ENCODE data around the gene FBXO7. TPM values are rescaled to one million over a fixed set of nuclear protein-coding genes. Genes with fewer than 3 reads are reported as not detected.
A peak's percentile ranks its signal among the peaks of the same experiment; 100 is the strongest.
"Not testable (repeated sequence)": the region's sequence is repeated elsewhere in the genome, so short reads cannot be mapped to it uniquely, and the experiment has no call there.

FBXO7 gene
- 80.6 TPM for polyA plus RNA-seq (2013, experiment 1 of 2; ENCODE audit: insufficient read length)
- polyA plus RNA-seq (2013, experiment 2 of 2; ENCODE audit: insufficient read length), result 78.3 TPM

GRCh38 chr22:32474635-32475467 is at the start of gene FBXO7:
Gene FBXO7 (plus strand): TSS chr22:32474811. CDS start chr22:32475003, 192 bp downstream.
- DNase-seq, result peak; percentile 94

DNA sequence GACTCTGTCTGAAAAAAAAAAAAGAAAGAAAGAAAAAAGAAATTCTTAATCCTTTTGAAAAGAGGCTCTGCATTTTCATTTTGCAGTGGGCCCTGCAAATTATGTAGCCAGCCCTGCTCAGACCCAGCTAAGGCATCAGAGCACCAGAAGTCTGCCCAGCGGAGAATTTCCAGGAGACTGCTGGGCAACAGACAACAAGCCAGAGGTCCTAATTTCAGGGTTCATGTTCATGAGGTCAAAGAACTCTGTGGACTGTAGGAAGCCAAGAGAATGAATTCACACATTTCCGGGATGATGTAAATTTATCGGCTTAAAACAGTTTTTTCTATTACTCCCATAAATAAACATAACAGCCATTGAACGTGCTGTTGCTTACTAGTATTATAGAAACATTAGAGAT is 47.7 kb upstream of the FBXO7 start:
- no peak for DNase-seq

DNA sequence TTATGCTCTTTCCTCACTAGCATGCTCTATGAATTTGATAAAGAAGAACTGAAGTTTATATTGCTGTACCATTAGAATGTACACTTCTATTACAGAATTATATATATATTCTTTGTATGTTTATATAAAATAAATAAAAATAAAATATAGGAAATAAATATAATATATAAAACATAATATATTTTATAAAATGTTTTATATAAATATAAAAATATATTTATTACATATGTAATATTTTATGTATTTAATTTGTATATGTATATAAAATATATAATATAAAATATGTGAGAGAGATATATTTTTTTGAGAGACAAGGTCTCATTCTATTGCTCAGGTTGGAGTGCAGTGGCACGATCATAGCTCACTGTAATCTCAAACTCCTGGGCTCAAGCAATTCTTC is 44.3 kb upstream of the FBXO7 start:
- DNase-seq, result no peak

DNA sequence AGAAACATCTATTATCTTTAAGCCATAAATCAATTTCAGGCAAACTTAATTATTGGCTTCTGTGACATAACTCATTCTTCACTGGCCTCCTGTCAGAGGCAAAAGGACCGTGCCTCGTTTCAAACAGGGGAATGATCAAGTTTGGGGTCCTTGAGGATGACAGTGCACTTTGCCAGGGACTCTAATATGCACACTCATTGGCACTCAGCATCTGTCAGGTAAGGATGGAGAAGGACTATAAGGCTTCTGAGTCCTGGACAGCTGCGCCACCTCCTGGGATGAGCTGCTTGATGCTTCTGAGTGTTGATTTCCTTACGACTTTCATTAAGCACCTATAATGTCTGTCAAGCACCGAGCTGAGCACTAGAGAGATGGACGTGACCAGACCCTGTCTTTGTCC is 30.5 kb upstream of the FBXO7 start:
- no peak for DNase-seq

GRCh38 chr22:32446321-32446720 is 28.3 kb upstream of the FBXO7 start:
- no peak for DNase-seq

DNA sequence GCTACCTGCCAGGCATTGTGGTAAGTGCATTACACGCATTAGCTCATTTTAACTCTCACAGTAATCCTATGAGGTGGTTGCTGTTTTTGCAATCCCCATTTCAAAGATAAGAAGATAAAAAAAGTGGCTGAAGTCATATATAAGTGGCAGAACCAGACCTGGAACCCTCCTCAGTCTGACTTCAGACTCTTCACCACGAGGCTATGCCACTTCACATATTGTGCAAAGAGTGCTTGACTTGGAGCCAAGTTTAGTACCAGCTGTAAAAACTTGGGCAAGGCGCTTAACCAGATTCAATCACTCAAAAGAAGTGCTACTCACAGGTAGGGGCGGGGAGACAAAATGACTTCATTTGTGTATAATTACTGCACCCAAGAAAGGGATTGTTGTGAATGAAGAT is 25.6 kb upstream of the FBXO7 start:
- DNase-seq, result no peak

DNA sequence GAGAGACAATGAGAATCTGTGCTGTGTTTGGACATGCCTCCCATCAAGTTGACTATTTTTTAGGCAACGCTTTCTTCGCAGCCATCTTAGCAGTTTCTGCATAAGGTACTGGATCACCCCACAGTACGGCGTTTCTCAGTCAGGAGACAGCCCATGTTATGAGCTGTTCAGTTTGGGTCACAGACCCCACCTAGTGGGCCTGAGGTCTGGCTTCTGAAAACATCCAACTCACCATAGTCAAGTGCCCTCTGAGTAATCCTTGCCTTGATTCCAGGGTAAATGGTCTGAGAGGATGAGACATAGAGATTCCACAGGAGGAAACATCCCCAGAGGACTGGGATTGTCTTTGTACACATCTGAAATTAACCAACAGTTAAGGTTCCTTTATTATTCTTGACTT is 17.6 kb upstream of the FBXO7 start:
- DNase-seq, result no peak

GRCh38 chr22:32462452-32462851 is 12.2 kb upstream of the FBXO7 start:
- DNase-seq, result no peak

DNA sequence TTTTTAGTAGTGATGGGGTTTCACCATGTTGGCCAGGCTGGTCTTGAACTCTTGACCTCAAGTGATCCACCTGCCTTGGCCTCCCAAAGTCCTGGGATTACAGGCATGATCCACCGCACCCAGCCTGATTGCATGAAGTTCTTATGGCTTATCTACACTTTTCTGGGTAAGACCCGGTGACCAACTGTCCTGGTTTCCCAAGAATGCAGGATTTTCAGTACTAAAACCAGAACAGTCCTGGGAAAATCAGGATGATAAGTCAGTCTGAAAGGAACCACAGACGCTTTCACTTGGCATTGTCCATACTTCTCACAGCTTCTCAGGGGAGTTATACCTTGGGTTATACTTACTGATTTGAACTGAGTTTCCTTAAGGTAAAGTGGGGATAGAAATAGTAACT is 8.9 kb upstream of the FBXO7 start:
- no peak for DNase-seq

- no peak for DNase-seq
These were observed 8.1 kb upstream of the FBXO7 start for GRCh38 chr22:32466496-32466895.

- DNase-seq, result peak; percentile 78
These were observed 4.8 kb upstream of the FBXO7 start for GRCh38 chr22:32469799-32470212.

- DNase-seq, result peak; percentile 56
These were observed 1.1 kb upstream of the FBXO7 start for GRCh38 chr22:32473388-32473952.

DNA sequence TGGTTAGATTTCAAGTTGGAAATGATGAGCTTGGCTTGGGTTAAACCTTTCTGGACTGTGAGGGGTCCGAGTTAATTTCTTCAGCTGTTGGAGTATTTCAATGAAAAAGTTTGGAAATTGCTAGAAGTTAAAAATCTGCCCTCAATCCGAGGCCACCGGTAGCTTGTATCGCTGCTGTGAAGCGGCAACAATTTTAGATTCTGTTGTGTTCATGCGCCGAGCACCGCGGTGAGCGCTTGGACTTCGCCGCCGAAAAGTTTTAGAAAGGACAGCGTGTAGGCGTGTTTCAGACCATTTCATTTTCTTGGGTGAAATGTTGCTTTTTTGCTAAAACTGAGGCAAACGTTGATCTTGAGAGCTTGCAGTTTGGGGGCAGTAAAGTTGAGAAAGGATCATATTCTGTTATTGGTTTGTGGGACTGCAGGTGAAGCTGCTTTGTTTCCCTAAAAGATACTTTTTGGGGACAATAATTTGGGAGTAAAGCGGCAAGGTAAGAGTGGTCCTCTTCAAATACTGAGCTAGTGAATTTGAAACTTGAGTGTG is 928 bp downstream of the FBXO7 start:
- peak; percentile 39 for DNase-seq

DNA sequence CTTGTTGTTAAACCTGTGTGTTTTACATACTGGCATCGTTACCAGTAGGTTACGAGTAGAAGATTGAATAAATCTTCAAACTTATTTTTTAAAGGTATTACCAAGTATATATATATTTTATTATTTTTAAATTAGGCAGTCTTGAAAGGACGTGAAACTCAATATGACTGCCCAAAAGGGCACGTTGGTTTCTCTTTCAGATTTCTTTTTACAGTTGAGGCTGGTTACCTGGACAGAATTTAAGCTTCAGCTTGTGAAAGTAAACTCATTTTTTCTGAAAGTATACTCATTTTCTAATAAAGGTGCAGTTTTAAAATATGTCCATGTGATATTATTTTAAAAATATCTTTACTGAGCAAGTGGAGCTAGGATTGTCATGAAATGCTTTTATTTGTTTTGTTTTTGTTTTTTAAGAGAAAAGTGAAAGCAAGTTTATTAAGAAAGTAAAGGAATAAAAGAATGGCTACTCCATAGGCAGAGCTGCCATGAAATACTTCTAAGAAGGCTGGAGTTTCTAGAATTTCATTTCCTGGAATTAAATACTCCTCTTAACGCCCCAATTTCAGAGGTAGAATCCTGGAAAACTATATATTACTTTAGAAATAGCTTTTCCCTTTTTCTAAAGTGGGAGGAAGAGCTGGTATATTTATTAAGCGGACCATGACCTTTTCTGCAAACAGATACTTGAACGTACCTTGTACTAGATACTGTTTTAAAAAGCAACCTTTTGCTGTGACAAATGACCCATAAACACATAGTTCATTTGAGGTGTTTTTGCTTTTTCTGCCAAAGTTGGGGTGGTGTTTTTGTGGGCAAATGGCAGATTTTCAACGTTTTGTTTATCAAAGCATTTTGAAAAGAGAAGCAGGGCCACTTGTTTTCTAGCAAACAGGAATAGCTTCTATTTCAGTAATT is 1.9 kb downstream of the FBXO7 start:
- no peak for DNase-seq

DNA sequence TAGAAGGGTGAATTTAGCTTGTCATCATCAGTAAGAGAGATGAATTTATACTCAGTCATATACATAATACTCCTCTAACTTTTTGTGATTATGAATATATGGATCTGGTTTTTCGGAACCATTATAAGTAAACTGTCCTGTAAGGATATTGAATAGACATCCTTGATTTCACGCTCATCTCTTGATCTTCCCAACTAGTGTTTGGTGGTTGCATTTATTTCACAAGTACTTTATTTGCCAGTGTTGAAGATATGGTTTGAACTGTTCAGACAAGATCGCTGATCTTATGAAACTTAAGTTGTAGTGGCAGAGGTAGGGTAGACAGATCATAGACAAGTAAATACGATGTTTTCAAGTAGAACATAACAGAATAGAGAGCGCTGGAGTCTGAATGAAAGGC is 3.0 kb downstream of the FBXO7 start:
- no peak for DNase-seq

DNA sequence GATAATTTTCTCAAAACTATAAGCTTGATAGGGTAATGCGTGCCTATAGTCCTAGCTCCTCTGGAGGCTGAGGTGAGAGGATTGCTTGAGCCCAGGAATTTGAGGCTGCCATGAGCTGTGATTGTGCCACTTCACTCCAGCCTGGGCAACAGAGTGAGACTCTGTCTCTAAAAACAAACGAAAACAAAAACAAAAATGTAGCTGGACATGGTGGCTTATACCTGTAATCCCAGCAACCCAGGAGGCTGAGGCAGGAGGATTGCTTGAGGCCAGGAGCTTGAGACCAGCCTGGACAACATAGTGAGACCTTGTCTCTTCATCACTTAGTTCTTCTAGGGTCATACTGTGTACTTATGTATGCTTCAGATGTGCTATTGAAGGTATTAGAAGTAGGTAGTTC is 3.9 kb downstream of the FBXO7 start:
- not testable (repeated sequence) for DNase-seq

GRCh38 chr22:32478994-32479393 is 4.4 kb downstream of the FBXO7 start:
- DNase-seq, result peak; percentile 17

- no peak for DNase-seq
These were observed 5.6 kb downstream of the FBXO7 start for GRCh38 chr22:32480238-32480637.

DNA sequence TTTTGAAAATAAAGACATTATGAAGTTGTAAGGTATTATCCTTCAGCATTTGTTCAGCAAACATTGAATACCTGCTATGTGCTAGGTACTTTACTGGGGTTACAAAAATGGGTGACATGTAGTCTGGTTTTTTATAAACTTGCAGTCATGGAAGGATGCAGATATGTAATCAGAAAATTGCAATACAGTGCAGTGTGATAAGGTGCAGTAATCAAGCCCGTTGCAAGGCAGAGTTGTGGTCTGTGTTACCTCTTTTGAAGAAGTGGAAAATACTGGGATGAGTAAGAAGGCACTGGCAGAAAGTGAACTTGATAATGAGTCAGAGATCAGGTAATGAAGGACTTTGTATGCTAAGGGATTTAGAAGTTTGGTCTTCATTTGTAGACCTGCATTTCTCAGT is 8.1 kb downstream of the FBXO7 start:
- DNase-seq, result no peak

DNA sequence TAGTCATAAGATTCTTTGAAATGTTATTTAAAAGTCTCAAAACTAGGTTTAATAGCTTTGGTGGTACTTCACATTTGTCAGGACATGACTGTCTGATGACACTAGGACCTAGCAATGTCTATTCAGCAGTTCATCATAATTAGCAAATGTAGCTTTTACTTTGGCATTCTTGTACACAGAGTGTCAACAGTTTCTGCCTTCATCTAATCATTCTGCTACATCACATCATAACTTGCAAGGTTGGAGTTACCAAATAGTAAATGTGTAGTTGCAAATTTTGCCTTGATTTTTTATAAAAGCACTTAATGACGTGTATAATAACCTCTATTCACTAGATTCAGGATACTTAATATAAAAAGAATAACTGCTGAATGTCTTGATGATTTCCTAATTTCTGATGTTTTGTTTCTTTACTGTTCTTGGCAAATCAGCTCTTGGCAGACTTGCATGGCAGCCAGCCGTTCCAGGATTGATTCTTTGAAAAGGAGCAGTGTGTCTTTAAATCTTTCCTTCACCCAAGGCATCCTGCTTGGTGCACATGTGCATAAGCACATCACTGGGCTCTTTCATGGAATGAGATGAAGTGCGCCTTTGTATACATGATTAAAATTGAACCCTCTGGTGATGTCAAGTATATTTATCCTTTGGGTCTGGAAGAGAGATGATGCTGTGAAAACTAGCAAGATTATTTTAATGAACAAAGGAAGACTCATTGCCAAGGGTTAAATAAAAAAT is 12.2 kb downstream of the FBXO7 start:
- DNase-seq, result no peak

DNA sequence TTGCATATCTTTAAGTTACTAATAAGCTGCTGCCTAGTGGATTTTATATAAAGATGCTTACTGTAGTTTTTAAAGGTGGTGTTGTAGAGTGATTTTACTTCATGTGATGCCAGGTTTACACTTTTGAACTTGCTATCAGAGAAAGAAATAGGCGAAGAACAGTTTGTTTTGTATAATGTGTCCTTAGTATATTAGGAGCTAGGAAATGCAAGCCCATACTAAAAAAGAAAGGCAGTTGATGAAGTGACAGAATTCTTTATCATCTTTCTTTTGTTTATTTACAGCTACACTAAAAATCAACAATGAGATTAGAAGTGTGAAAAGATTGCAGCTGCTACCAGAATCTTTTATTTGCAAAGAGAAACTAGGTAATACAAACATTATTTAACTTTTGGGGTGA is 12.8 kb downstream of the FBXO7 start:
- no peak for DNase-seq

- DNase-seq, result no peak
These were observed 14.8 kb downstream of the FBXO7 start for GRCh38 chr22:32489377-32489776.

Measured in fibroblast of skin of abdomen (primary cell).